Measurements from ENCODE around the gene FOXN3. TPM values are rescaled to one million over a fixed set of nuclear protein-coding genes. Genes with fewer than 3 reads are reported as not detected.

The FOXN3 gene
- total and polyA plus RNA-seq, 5 donors: 31.5 to 146 (median 119) TPM

DNA sequence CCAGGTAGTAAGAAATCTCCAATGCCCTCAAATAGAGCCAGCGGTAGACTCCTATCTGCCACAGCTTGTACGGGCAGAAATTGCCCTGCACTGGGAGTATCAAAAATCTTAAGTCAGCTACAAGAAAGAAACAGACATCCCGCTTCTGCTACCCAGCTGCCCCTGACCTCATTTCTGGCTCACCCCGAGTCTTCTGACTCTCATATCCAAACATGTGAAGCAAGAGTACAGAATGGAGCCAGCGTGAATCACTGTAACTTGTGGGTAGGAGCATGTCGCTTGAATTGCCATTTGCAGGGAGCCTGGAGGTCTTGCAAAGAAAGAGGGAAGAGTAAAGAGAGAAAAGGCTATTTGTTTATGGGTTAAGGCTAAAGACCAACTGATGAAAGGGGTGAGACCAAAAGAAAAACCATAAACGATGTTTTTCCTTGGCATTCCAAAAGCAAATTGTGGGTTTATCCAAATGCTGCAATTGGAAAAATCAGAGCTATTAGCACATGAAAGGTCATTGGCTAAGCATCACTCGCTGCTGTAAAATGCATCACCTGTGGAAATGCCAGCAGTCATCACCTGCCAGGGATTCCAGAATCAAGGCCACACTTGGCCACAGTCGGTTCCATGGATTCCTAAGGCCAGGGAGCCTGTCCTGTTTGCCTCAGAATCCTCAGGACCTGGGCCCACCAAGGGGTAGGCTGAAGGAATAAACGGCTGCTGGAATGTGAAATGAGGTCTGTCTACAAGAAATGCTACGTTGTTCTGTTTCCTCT, 86.6 kb downstream of the FOXN3 start:
- Histone ChIP-seq H3K4me3 (ENCODE audit: low read length) (no peak overlapping the region), H3K27me3 (ENCODE audit: control insufficient read depth, insufficient read depth) (no peaks in the 10 kb centered on the region), H3K9me3 (ENCODE audit: control insufficient read depth, low read length) (no peaks in the 10 kb centered on the region), H3K27ac (ENCODE audit: low read length) (no peak overlapping the region), H3K4me1 (ENCODE audit: control insufficient read depth, insufficient read depth, low read length) (peaks cover 18% of the 10 kb centered on the region)
- intact Hi-C loops (cut with DNase I): no loop called here
- WGBS: 74% methylated on average over 11 of the region's 11 CpGs
- peak; percentile 89 for ATAC-seq
- DNase-seq: peak in 2 of 3 donors; percentile 65 to 74

DNA sequence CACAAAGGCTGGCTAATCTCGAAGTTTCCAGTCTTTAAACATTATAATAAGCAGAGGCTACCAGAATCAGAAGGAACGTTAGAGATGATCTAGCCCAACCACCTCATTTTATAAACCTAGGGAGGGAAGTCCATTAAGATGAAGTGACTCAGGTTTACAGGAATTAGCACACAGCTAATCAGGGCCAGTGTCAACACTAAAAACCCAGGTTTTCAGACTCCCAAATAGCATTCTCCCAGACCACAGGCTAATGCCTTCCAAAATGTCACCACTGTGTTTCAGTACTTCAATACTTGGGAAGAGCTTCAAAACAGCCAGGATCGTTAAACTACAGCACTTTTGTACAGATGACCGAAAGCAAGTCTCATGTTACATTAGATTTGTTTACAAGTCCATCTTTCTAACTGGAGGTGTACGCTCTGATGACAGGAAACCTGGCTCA, 89.2 kb downstream of the FOXN3 start:
- Histone ChIP-seq H3K4me3 (ENCODE audit: low read length) (no peak overlapping the region), H3K4me1 (ENCODE audit: control insufficient read depth, insufficient read depth, low read length) (peaks cover 18% of the 10 kb centered on the region), H3K27me3 (ENCODE audit: control insufficient read depth, insufficient read depth) (no peaks in the 10 kb centered on the region), H3K9me3 (ENCODE audit: control insufficient read depth, low read length) (no peaks in the 10 kb centered on the region), H3K27ac (ENCODE audit: low read length) (no peak overlapping the region)
- intact Hi-C loops (cut with DNase I): no loop called here
- ATAC-seq: no peak
- WGBS: 68% methylated on average over 5 of the region's 5 CpGs
- no peak for DNase-seq

GRCh38 chr14:89325959-89326358, 91.1 kb downstream of the FOXN3 start:
- H3K4me1 ChIP-seq (ENCODE audit: control insufficient read depth, insufficient read depth, low read length): peaks cover 22% of the 10 kb centered on the region
- WGBS: 88% methylated on average over 4 of the region's 4 CpGs
- intact Hi-C loops (cut with DNase I): no loop called here

DNA sequence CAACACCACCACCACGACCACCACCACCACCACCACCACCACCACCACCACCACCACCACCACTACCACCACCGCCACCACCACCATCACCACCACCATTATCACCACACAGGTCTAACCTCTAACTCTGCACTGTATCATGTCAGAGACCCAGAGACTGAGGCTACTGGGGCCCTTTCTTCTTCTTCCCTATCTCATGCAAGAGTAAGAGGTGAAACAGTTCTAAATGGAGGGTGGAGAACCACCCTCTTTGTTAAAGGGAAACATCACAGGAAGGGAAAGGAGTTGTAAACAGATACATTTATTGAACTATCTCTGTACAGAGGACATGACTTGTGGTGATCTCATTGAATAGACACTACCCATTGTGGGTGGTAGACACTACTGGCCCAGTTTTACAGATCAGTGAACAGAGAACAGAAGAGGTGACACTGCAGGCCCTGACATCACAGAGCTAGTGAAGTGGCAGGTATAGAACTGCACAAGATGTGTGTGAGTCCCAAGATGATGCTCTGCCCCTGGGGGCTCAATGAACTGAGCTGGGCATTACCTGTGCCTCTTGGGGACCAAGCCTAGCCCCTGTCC, 91.6 kb downstream of the FOXN3 start:
- no peak overlapping the region for H3K4me3 ChIP-seq (ENCODE audit: low read length)
- intact Hi-C loops (cut with DNase I): no loop called here
- H3K9me3 ChIP-seq (ENCODE audit: control insufficient read depth, low read length): no peaks in the 10 kb centered on the region
- 91% methylated on average over 2 of the region's 2 CpGs for WGBS
- H3K4me1 ChIP-seq (ENCODE audit: control insufficient read depth, insufficient read depth, low read length): peaks cover 19% of the 10 kb centered on the region
- no peak overlapping the region for H3K27ac ChIP-seq (ENCODE audit: low read length)
- H3K27me3 ChIP-seq (ENCODE audit: control insufficient read depth, insufficient read depth): no peaks in the 10 kb centered on the region
- no peak for ATAC-seq
- no peak for DNase-seq

More at GRCh38 chr14:89325959-89326358, 91.1 kb downstream of the FOXN3 start:
- DNase-seq (no peak), ATAC-seq (no peak)
- Histone ChIP-seq H3K27me3 (ENCODE audit: control insufficient read depth, insufficient read depth) (no peaks in the 10 kb centered on the region), H3K4me3 (ENCODE audit: low read length) (no peak overlapping the region), H3K27ac (ENCODE audit: low read length) (no peak overlapping the region), H3K9me3 (ENCODE audit: control insufficient read depth, low read length) (no peaks in the 10 kb centered on the region)

DNA sequence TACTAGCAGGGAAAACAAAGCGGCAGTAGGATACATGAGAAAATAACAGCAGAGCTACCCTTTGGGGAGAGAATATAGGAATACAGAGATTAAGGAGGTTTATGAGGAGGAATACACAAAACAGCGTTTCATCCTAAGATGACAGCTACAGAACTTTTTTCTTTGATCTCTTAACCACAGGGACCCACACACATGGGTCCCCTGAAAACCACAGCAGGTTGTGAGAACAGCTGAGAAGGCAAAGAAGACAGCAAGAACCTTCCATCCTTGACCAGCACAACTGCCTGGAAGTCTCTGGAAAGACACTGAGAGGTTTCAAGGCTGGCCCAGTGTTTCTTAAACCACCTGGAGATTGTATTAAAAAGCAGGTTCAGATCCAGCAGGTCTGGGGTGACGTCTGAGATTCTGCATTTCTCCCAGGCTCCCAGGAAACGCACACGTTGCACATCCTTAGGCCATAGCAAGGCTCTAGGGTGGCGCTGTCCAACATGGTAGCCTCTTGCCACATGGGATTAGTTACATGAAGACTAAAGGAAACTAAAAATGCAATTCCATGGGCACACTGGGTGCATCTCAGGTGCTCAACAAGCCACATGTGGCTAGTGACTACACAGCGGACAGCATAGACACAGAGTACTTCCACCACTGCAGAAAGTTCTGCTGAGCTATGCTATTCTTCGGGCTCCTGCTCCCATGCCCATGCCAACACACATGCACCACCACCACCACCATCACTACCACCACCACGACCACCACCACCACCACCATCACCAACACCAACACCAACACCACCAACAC, 92.3 kb downstream of the FOXN3 start:
- Histone ChIP-seq H3K27me3 (ENCODE audit: control insufficient read depth, insufficient read depth) (no peaks in the 10 kb centered on the region), H3K4me1 (ENCODE audit: control insufficient read depth, insufficient read depth, low read length) (peaks cover 14% of the 10 kb centered on the region), H3K4me3 (ENCODE audit: low read length) (no peak overlapping the region), H3K27ac (ENCODE audit: low read length) (no peak overlapping the region), H3K9me3 (ENCODE audit: control insufficient read depth, low read length) (no peaks in the 10 kb centered on the region)
- WGBS: 91% methylated on average over 9 of the region's 9 CpGs
- ATAC-seq: no peak
- intact Hi-C loops (cut with DNase I): no loop called here
- no peak for DNase-seq

- no peaks in the 10 kb centered on the region for H3K27me3 ChIP-seq (ENCODE audit: control insufficient read depth, insufficient read depth)
- DNase-seq (no peak), ATAC-seq (no peak)
- intact Hi-C loops (cut with DNase I): no loop called here
- 62% methylated on average over 6 of the region's 6 CpGs for WGBS
- H3K4me3 ChIP-seq (ENCODE audit: low read length): no peak overlapping the region
- no peak overlapping the region for H3K27ac ChIP-seq (ENCODE audit: low read length)
- peaks cover 17% of the 10 kb centered on the region for H3K4me1 ChIP-seq (ENCODE audit: control insufficient read depth, insufficient read depth, low read length)
- H3K9me3 ChIP-seq (ENCODE audit: control insufficient read depth, low read length): no peaks in the 10 kb centered on the region
Measured at GRCh38 chr14:89320381-89321000, 96.5 kb downstream of the FOXN3 start.

GRCh38 chr14:89319687-89320086, 97.3 kb downstream of the FOXN3 start:
- intact Hi-C loops (cut with DNase I): no loop called here
- no peak overlapping the region for H3K4me3 ChIP-seq (ENCODE audit: low read length)
- WGBS: 97% methylated on average over 4 of the region's 4 CpGs
- DNase-seq: no peak
- H3K9me3 ChIP-seq (ENCODE audit: control insufficient read depth, low read length): no peaks in the 10 kb centered on the region
- ATAC-seq: no peak
- no peak overlapping the region for H3K27ac ChIP-seq (ENCODE audit: low read length)
- H3K4me1 ChIP-seq (ENCODE audit: control insufficient read depth, insufficient read depth, low read length): peaks cover 17% of the 10 kb centered on the region
- no peaks in the 10 kb centered on the region for H3K27me3 ChIP-seq (ENCODE audit: control insufficient read depth, insufficient read depth)

DNA sequence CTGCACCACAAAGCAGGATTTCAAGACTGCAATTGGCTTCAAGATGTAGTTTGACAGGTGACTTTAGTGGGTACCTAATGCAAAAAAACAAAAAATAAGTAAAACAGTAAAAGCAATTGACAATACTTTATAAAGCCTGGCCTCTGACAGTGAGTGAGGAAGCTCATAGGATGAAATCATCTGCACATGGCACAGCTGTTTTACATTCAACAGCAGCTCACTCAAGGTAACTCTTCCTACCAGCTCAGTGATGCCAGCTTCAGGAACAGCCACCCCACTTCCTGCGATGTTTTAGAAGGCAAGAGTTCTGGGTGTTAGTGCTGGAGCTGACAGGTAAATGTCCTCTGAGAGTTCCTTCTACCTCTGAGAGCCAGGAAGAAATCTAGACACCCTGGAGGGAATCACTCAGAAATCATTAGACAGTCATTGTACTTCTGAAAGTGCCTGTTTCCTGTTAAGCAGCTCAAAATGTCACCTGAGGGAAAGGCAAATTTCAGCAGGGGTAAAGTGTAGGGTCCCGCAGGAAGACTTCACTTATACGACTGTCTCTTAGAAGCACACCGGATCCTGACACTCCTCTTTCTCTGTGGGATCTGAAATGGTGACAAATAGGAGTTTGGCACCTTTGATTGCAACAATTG, 99.9 kb downstream of the FOXN3 start:
- Histone ChIP-seq H3K27me3 (ENCODE audit: control insufficient read depth, insufficient read depth) (no peaks in the 10 kb centered on the region), H3K27ac (ENCODE audit: low read length) (no peak overlapping the region), H3K4me3 (ENCODE audit: low read length) (no peak overlapping the region), H3K9me3 (ENCODE audit: control insufficient read depth, low read length) (no peaks in the 10 kb centered on the region), H3K4me1 (ENCODE audit: control insufficient read depth, insufficient read depth, low read length) (peaks cover 15% of the 10 kb centered on the region)
- ATAC-seq (no peak), DNase-seq (no peak)
- 90% methylated on average over 4 of the region's 4 CpGs for WGBS
- intact Hi-C loops (cut with DNase I): no loop called here

DNA sequence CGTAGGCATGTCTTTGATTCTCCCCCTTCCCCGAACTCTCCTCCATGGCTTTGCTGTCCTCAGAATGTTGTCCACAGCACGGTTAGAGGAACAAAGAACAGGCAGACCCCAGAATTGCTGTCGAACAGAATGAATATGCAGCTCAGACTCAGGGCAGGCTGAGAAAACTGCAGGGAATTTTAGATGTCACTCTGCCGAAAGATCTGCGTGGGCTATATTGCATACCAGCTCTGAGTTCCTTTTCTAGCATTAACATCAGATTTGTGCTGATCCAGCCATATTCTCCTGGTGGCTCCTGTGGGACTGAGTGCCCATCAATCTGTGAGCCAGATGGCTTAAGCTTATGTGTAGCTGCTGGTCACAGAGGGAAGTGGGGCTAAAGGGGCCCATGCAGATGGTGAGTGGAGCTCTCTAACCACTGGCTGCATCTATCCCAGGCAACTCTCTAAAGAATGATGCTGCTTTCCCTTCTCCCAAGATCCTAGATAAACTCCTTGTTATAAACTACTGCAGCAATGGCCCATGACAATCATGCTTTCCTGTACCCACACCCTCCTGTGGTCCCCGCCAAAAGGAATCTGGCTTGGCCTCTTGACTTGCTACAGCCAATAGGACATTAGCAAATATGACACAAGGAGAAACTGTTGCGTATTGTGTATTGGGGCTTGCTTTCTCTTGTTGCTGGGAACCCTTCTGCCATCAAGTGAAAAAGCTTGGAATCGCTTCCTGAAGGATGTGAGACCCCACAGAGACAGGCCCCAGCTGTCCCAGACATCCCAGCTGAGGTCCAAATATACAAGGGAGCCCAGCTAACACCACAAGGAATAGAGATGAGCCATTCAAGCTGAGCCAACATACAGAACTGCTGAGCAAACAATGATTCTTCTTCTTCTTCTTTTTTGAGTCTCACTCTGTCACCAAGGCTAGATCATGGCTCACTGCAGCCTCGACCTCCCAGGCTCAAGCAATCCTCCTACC, 101.3 kb downstream of the FOXN3 start:
- ATAC-seq: peak in 1 of 2 donors; percentile 43
- Histone ChIP-seq H3K4me3 (ENCODE audit: low read length) (no peak overlapping the region), H3K27me3 (ENCODE audit: control insufficient read depth, insufficient read depth) (no peaks in the 10 kb centered on the region), H3K27ac (ENCODE audit: low read length) (no peak overlapping the region), H3K4me1 (ENCODE audit: control insufficient read depth, insufficient read depth, low read length) (peaks cover 14% of the 10 kb centered on the region), H3K9me3 (ENCODE audit: control insufficient read depth, low read length) (no peaks in the 10 kb centered on the region)
- peak in 1 of 3 donors; percentile 67 for DNase-seq
- 85% methylated on average over 10 of the region's 10 CpGs for WGBS
- intact Hi-C loops (cut with DNase I): no loop called here

- no peak for DNase-seq
- Histone ChIP-seq H3K9me3 (ENCODE audit: control insufficient read depth, low read length) (no peaks in the 10 kb centered on the region), H3K27ac (ENCODE audit: low read length) (no peak overlapping the region), H3K27me3 (ENCODE audit: control insufficient read depth, insufficient read depth) (no peaks in the 10 kb centered on the region), H3K4me3 (ENCODE audit: low read length) (no peak overlapping the region), H3K4me1 (ENCODE audit: control insufficient read depth, insufficient read depth, low read length) (peaks cover 14% of the 10 kb centered on the region)
- intact Hi-C loops (cut with DNase I): no loop called here
- ATAC-seq: no peak
- 76% methylated on average over 2 of the region's 2 CpGs for WGBS
Measured at GRCh38 chr14:89314274-89314673, 102.8 kb downstream of the FOXN3 start.

Data from right cardiac atrium (tissue), 5 donors.